ENCODE data around the gene OSBPL1A. TPM values are rescaled to one million over a fixed set of nuclear protein-coding genes. Genes with fewer than 3 reads are reported as not detected.

The OSBPL1A gene
- total RNA-seq, 4 donors from 2014 or later: 61.5 to 227 (median 98.7) TPM

GRCh38 chr18:24368749-24369148, 28.9 kb downstream of the OSBPL1A start:
- Histone ChIP-seq H3K27me3 (no peaks in the 10 kb centered on the region), H3K4me3 (no peak overlapping the region), H3K9me3 (no peaks in the 10 kb centered on the region), H3K4me1 (no peaks in the 10 kb centered on the region), H3K36me3 (no peaks in the 10 kb centered on the region), H3K27ac (no peak overlapping the region)
- DNase-seq (no peak), ATAC-seq (no peak)
- in situ Hi-C loops (cut with MboI; ENCODE audit: low sequenced_read_pairs in 4 of 4) (loop anchor here in 3 of 4 donors (5.0 to 25.0 kb wide), 3 partner anchors 116 to 369 kb away; no protein-coding TSS in a partner anchor), intact Hi-C loops (cut with DNase I; ENCODE audit: low total_unique reads) (no loop called here)
- no peak for TF ChIP-seq CTCF (IDR thresholded peaks at IDR 0.05 in 4 of 5, conservative IDR thresholded peaks at IDR 0.05 in 1 of 5)
- no peak for TF ChIP-seq POLR2A (IDR thresholded peaks at IDR 0.05)

GRCh38 chr18:24366328-24366727, 31.3 kb downstream of the OSBPL1A start:
- H3K4me1 ChIP-seq: no peaks in the 10 kb centered on the region
- H3K27ac ChIP-seq: no peak overlapping the region
- in situ Hi-C loops (cut with MboI; ENCODE audit: low sequenced_read_pairs in 4 of 4) (loop anchor here in 3 of 4 donors (5.0 to 25.0 kb wide), 3 partner anchors 118 to 371 kb away; no protein-coding TSS in a partner anchor), intact Hi-C loops (cut with DNase I; ENCODE audit: low total_unique reads) (no loop called here)
- no peak overlapping the region for H3K4me3 ChIP-seq
- no peaks in the 10 kb centered on the region for H3K9me3 ChIP-seq
- H3K36me3 ChIP-seq: no peaks in the 10 kb centered on the region
- ATAC-seq (no peak), DNase-seq (no peak)
- H3K27me3 ChIP-seq: no peaks in the 10 kb centered on the region
- TF ChIP-seq POLR2A (IDR thresholded peaks at IDR 0.05) (no peak), CTCF (IDR thresholded peaks at IDR 0.05 in 4 of 5, conservative IDR thresholded peaks at IDR 0.05 in 1 of 5) (no peak)

GRCh38 chr18:24364177-24364576, 33.4 kb downstream of the OSBPL1A start:
- Histone ChIP-seq H3K4me3 (no peak overlapping the region), H3K9me3 (no peaks in the 10 kb centered on the region), H3K36me3 (no peaks in the 10 kb centered on the region), H3K27me3 (no peaks in the 10 kb centered on the region), H3K27ac (no peak overlapping the region), H3K4me1 (no peaks in the 10 kb centered on the region)
- intact Hi-C loops (cut with DNase I; ENCODE audit: low total_unique reads): no loop called here
- in situ Hi-C loops (cut with MboI; ENCODE audit: low sequenced_read_pairs in 4 of 4): loop anchor here in 2 of 4 donors (10.0 to 25.0 kb wide), 2 partner anchors 121 to 373 kb away; no protein-coding TSS in a partner anchor
- DNase-seq (no peak), ATAC-seq (no peak)
- TF ChIP-seq POLR2A (IDR thresholded peaks at IDR 0.05) (no peak), CTCF (IDR thresholded peaks at IDR 0.05 in 4 of 5, conservative IDR thresholded peaks at IDR 0.05 in 1 of 5) (no peak)

GRCh38 chr18:24362757-24363156, 34.9 kb downstream of the OSBPL1A start:
- Histone ChIP-seq H3K36me3 (no peaks in the 10 kb centered on the region), H3K27me3 (no peaks in the 10 kb centered on the region), H3K27ac (no peak overlapping the region), H3K4me1 (no peaks in the 10 kb centered on the region), H3K4me3 (no peak overlapping the region), H3K9me3 (no peaks in the 10 kb centered on the region)
- TF ChIP-seq CTCF (IDR thresholded peaks at IDR 0.05 in 4 of 5, conservative IDR thresholded peaks at IDR 0.05 in 1 of 5) (no peak), POLR2A (IDR thresholded peaks at IDR 0.05) (no peak)
- intact Hi-C loops (cut with DNase I; ENCODE audit: low total_unique reads) (no loop called here), in situ Hi-C loops (cut with MboI; ENCODE audit: low sequenced_read_pairs in 4 of 4) (loop anchor here in 2 of 4 donors (10.0 to 25.0 kb wide), 2 partner anchors 122 to 375 kb away; no protein-coding TSS in a partner anchor)
- DNase-seq (no peak), ATAC-seq (no peak)
